ENCODE measurements around the gene DCN. TPM values are rescaled to one million over a fixed set of nuclear protein-coding genes. Genes with fewer than 3 reads are reported as not detected.

The DCN gene
- total RNA-seq, 2 donors from 2014 or later = 79.0 to 240 TPM

DNA sequence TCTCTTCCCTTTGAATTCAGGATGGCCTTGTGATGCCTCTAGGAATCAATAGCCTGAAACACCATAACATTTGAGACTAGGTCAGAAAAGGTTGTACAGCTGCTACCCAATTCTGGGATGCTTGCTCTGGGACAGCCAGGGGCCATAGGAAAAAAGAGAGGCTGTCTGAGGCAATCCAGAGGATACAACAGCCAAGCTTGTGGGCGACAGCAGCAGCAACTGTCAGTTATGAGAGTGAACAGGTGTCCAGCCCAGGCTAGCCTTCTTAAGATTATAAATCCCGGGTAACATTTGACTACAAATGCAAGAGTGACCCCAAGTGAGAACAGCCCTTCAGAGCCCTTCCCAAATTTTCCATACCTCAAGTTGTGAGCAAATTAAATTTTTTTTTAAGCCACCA is 11.1 kb downstream of the DCN start:
- DNase-seq = no peak
- Histone ChIP-seq H3K27me3 (no peaks in the 10 kb centered on the region), H3K4me1 (no peaks in the 10 kb centered on the region), H3K4me3 (no peak overlapping the region), H3K9ac (ENCODE audit: low read depth in 2 of 2, low read length in 2 of 2) (no peak overlapping the region), H3K9me3 (no peaks in the 10 kb centered on the region), H3K36me3 (no peaks in the 10 kb centered on the region), H3K27ac (no peak overlapping the region)
- no peak for TF ChIP-seq CTCF (IDR thresholded peaks at IDR 0.05)
- intact Hi-C loops (cut with DNase I) = no loop called here

DNA sequence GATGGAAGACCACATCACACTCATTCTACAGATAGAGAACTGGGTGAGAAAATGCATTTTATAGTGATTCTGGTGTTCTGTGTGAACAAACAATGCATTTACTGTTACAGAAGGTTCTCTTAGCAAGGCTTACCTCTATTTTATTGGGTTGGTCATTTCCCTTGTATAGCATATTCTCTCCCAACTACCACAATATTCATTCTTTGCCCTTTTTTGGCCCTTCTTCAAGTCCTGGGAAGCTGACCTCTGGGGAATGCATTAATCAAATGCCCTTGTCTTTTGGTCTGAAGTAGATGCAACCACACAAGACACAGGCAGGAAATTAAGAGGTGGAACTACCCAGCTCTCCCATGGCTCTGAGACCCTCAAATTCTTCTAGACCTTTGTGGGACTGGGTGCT is 19.5 kb downstream of the DCN start:
- H3K27ac ChIP-seq = no peak overlapping the region
- H3K4me1 ChIP-seq = no peaks in the 10 kb centered on the region
- H3K4me3 ChIP-seq = no peak overlapping the region
- intact Hi-C loops (cut with DNase I) = no loop called here
- no peaks in the 10 kb centered on the region for H3K9me3 ChIP-seq
- H3K27me3 ChIP-seq = no peaks in the 10 kb centered on the region
- H3K36me3 ChIP-seq = no peaks in the 10 kb centered on the region
- no peak for DNase-seq
- H3K9ac ChIP-seq (ENCODE audit: low read depth in 2 of 2, low read length in 2 of 2) = no peak overlapping the region
- TF ChIP-seq CTCF (IDR thresholded peaks at IDR 0.05) = no peak

DNA sequence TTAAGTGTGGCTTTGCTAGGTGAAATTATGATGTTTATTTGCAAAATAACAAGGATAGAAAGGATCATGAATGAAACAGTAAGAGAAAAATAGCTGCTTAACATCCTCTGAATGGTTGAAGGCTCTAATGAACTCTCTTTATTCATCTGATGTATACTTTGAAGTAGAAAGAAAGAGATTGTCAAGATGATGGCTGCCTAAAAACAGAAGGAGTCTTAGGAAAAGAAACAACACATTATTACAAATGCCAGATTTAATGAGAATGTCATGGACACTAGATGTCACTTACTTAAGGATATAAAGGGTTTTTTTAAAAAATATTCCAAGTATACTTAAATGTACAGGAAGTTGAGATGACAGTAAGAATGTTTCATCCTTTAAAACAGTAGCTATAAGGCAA is 21.6 kb downstream of the DCN start:
- H3K36me3 ChIP-seq = no peaks in the 10 kb centered on the region
- DNase-seq = no peak
- no peaks in the 10 kb centered on the region for H3K4me1 ChIP-seq
- H3K4me3 ChIP-seq = no peak overlapping the region
- no peak overlapping the region for H3K9ac ChIP-seq (ENCODE audit: low read depth in 2 of 2, low read length in 2 of 2)
- H3K27ac ChIP-seq = no peak overlapping the region
- TF ChIP-seq CTCF (IDR thresholded peaks at IDR 0.05) = no peak
- H3K9me3 ChIP-seq = no peaks in the 10 kb centered on the region
- no peaks in the 10 kb centered on the region for H3K27me3 ChIP-seq
- intact Hi-C loops (cut with DNase I) = no loop called here

DNA sequence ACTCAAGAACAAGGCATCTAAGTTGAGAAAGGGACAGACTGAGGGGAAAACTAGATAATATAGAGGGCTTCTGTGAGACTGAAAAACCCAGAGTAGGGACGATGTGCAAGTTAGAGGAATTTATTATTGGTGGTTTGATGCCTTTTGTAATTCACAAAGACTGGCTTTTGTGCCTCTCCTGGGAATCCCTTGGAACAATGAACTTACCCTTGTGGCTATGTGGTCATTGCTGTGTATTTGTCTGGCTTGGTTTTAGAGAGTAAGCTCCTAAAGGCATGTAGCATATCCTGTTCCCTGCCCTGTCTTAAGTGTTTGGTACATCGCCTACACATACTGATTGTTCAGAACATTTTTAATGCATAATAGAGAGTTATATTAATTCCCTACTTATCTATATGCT is 26.6 kb downstream of the DCN start:
- no peaks in the 10 kb centered on the region for H3K9me3 ChIP-seq
- no peaks in the 10 kb centered on the region for H3K36me3 ChIP-seq
- no peak for DNase-seq
- intact Hi-C loops (cut with DNase I) = no loop called here
- H3K4me3 ChIP-seq = no peak overlapping the region
- no peak overlapping the region for H3K9ac ChIP-seq (ENCODE audit: low read depth in 2 of 2, low read length in 2 of 2)
- H3K4me1 ChIP-seq = no peaks in the 10 kb centered on the region
- no peak overlapping the region for H3K27ac ChIP-seq
- H3K27me3 ChIP-seq = no peaks in the 10 kb centered on the region
- no peak for TF ChIP-seq CTCF (IDR thresholded peaks at IDR 0.05)

DNA sequence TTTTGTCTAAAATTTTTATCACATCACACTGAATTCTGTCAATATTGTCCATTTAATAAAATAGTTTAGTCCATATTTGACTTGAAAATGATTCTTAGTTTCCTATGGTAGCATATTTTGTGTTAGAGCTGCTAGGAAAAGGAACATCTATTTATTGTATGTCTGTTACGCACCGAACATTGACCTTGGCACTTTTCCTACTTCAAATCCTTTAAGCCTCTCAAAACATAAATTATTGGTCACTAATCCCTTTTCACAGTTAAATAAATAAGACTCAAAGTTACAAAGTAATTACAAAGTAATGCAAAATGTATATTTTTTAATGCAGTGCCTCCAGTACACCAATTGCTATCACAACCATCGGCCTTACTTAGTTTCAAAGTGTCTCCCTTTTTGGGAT is 28.5 kb downstream of the DCN start:
- H3K9ac ChIP-seq (ENCODE audit: low read depth in 2 of 2, low read length in 2 of 2) = no peak overlapping the region
- DNase-seq = no peak
- no peaks in the 10 kb centered on the region for H3K4me1 ChIP-seq
- no peak overlapping the region for H3K4me3 ChIP-seq
- H3K27ac ChIP-seq = no peak overlapping the region
- no peaks in the 10 kb centered on the region for H3K27me3 ChIP-seq
- H3K36me3 ChIP-seq = no peaks in the 10 kb centered on the region
- intact Hi-C loops (cut with DNase I) = no loop called here
- TF ChIP-seq CTCF (IDR thresholded peaks at IDR 0.05) = no peak
- no peaks in the 10 kb centered on the region for H3K9me3 ChIP-seq

- no peak for TF ChIP-seq CTCF (IDR thresholded peaks at IDR 0.05)
- H3K9ac ChIP-seq (ENCODE audit: low read depth in 2 of 2, low read length in 2 of 2) = no peak overlapping the region
- no peaks in the 10 kb centered on the region for H3K36me3 ChIP-seq
- H3K27ac ChIP-seq = no peak overlapping the region
- H3K4me3 ChIP-seq = no peak overlapping the region
- H3K27me3 ChIP-seq = no peaks in the 10 kb centered on the region
- intact Hi-C loops (cut with DNase I) = no loop called here
- H3K9me3 ChIP-seq = no peaks in the 10 kb centered on the region
- DNase-seq = no peak
- no peaks in the 10 kb centered on the region for H3K4me1 ChIP-seq
Measured at GRCh38 chr12:91144053-91144452, 38.6 kb downstream of the DCN start.

All from colonic mucosa (tissue), 4 donors.